ENCODE results near the gene DIP2C. TPM values are rescaled to one million over a fixed set of nuclear protein-coding genes. Genes with fewer than 3 reads are reported as not detected.
A peak's percentile ranks its signal among the peaks of the same experiment; 100 is the strongest.

The DIP2C gene
- total RNA-seq, 1 donor from 2014 or later = 10.1 TPM

DNA sequence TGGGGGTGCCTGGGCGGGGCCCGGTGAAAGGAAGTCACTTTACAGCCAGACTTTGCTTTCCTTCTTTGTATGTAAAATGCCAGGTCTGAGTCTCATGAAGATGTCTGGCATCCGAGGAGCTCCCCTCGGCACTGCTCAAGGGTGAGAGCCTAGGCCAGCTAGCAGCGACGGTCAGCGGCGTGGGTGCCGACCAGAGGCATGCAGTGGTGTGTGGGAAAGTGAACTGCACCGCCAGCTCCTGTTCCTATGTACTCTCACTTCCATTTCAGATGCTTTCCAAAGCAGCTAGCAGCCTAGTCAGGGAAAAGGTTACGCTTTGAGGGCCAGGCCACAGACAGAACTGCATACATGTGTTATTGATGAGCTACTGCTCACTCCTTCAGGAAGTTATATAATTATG is 381.4 kb downstream of the DIP2C start:
- Mint-ChIP-seq H3K4me1 (peaks cover 11% of the 10 kb centered on the region), H3K27ac (no peak overlapping the region), H3K4me3 (no peak overlapping the region), H3K27me3 (ENCODE audit: insufficient read depth, low read depth) (no peaks in the 10 kb centered on the region), H3K36me3 (peaks cover 8% of the 10 kb centered on the region), H3K9me3 (no peaks in the 10 kb centered on the region)
- no peak for DNase-seq (ENCODE audit: low spot score)
- H3K4me3 ChIP-seq = no peak overlapping the region
- H3K79me2 ChIP-seq (ENCODE audit: low read depth) = no peaks in the 10 kb centered on the region
- H3K9ac ChIP-seq = no peak overlapping the region
- H3K27me3 ChIP-seq = no peaks in the 10 kb centered on the region
- no peaks in the 10 kb centered on the region for H4K20me1 ChIP-seq (ENCODE audit: low read depth)
- H2AFZ ChIP-seq (replicated peaks) = no peak overlapping the region
- H3K36me3 ChIP-seq = no peaks in the 10 kb centered on the region
- peaks cover 8% of the 10 kb centered on the region for H3K4me1 ChIP-seq
- no peaks in the 10 kb centered on the region for H3K9me3 ChIP-seq (ENCODE audit: low read depth)
- H3F3A ChIP-seq (ENCODE audit: low read depth) = no peaks in the 10 kb centered on the region
- TF ChIP-seq EZH2phosphoT487 (IDR thresholded peaks at IDR 0.05) (no peak), EZH2 (IDR thresholded peaks at IDR 0.05) (no peak)
- TF ChIP-seq, protein P1, sequence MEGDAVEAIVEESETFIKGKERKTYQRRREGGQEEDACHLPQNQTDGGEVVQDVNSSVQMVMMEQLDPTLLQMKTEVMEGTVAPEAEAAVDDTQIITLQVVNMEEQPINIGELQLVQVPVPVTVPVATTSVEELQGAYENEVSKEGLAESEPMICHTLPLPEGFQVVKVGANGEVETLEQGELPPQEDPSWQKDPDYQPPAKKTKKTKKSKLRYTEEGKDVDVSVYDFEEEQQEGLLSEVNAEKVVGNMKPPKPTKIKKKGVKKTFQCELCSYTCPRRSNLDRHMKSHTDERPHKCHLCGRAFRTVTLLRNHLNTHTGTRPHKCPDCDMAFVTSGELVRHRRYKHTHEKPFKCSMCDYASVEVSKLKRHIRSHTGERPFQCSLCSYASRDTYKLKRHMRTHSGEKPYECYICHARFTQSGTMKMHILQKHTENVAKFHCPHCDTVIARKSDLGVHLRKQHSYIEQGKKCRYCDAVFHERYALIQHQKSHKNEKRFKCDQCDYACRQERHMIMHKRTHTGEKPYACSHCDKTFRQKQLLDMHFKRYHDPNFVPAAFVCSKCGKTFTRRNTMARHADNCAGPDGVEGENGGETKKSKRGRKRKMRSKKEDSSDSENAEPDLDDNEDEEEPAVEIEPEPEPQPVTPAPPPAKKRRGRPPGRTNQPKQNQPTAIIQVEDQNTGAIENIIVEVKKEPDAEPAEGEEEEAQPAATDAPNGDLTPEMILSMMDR (IDR thresholded peaks at IDR 0.05) = no peak
- no peak overlapping the region for H3K27ac ChIP-seq
- no peak overlapping the region for H3K4me2 ChIP-seq

DNA sequence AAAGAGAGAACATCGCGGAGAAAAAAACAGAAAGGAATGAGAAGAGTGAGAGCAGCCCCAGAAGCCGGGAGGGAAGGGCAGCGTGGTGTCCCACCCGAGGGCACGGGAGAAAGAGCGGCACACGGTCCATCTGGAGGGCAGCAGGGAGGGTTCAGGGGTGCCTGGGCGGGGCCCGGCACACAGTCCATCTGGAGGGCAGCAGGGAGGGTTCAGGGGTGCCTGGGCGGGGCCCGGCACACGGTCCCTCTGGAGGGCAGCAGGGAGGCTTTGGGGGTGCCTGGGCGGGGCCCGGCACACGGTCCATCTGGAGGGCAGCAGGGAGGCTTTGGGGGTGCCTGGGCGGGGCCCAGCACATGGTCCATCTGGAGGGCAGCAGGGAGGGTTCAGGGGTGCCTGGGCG is 381.8 kb downstream of the DIP2C start:
- no peak overlapping the region for H3K4me2 ChIP-seq
- no peaks in the 10 kb centered on the region for H3K27me3 ChIP-seq
- no peaks in the 10 kb centered on the region for H3K9me3 ChIP-seq (ENCODE audit: low read depth)
- no peak overlapping the region for H3K9ac ChIP-seq
- Mint-ChIP-seq H3K27ac (no peak overlapping the region), H3K9me3 (no peaks in the 10 kb centered on the region), H3K36me3 (peaks cover 10% of the 10 kb centered on the region), H3K27me3 (ENCODE audit: insufficient read depth, low read depth) (no peaks in the 10 kb centered on the region), H3K4me1 (peaks cover 11% of the 10 kb centered on the region), H3K4me3 (no peak overlapping the region)
- H2AFZ ChIP-seq (replicated peaks) = no peak overlapping the region
- no peak overlapping the region for H3K27ac ChIP-seq
- H4K20me1 ChIP-seq (ENCODE audit: low read depth) = no peaks in the 10 kb centered on the region
- no peak overlapping the region for H3K4me3 ChIP-seq
- no peaks in the 10 kb centered on the region for H3K36me3 ChIP-seq
- H3K4me1 ChIP-seq = peaks cover 8% of the 10 kb centered on the region
- no peak for DNase-seq (ENCODE audit: low spot score)
- no peaks in the 10 kb centered on the region for H3F3A ChIP-seq (ENCODE audit: low read depth)
- TF ChIP-seq, protein P1 (IDR thresholded peaks at IDR 0.05) = no peak
- H3K79me2 ChIP-seq (ENCODE audit: low read depth) = no peaks in the 10 kb centered on the region

GRCh38 chr10:306675-307185 is 382.7 kb downstream of the DIP2C start:
- peaks cover 11% of the 10 kb centered on the region for H3K4me1 Mint-ChIP-seq
- Histone ChIP-seq H4K20me1 (ENCODE audit: low read depth) (no peaks in the 10 kb centered on the region), H3K36me3 (no peaks in the 10 kb centered on the region), H3K79me2 (ENCODE audit: low read depth) (no peaks in the 10 kb centered on the region), H3K27me3 (no peaks in the 10 kb centered on the region), H3K4me3 (no peak overlapping the region), H3K27ac (peak overlapping the region; percentile 29), H3K9ac (no peak overlapping the region), H3K4me1 (peaks cover 8% of the 10 kb centered on the region), H3K9me3 (ENCODE audit: low read depth) (no peaks in the 10 kb centered on the region), H3K4me2 (no peak overlapping the region), H2AFZ (replicated peaks) (no peak overlapping the region), H3F3A (ENCODE audit: low read depth) (no peaks in the 10 kb centered on the region)
- no peak overlapping the region for H3K4me3 Mint-ChIP-seq
- H3K27ac Mint-ChIP-seq = peak overlapping the region; percentile 66
- H3K9me3 Mint-ChIP-seq = no peaks in the 10 kb centered on the region
- no peaks in the 10 kb centered on the region for H3K27me3 Mint-ChIP-seq (ENCODE audit: insufficient read depth, low read depth)
- peaks cover 12% of the 10 kb centered on the region for H3K36me3 Mint-ChIP-seq
- peak; percentile 38 for DNase-seq (ENCODE audit: low spot score)
- TF ChIP-seq EZH2phosphoT487 (IDR thresholded peaks at IDR 0.05) (no peak), EZH2 (IDR thresholded peaks at IDR 0.05) (no peak)
- TF ChIP-seq, protein P1 (IDR thresholded peaks at IDR 0.05) = no peak

All from neural progenitor cell (in vitro differentiated cells).